A673 (cell line): Measurements from ENCODE around the gene FGFR2. TPM values are rescaled to one million over a fixed set of nuclear protein-coding genes. Genes with fewer than 3 reads are reported as not detected.

Experiments used
- BruUV-seq: library from RNA; stranded (reverse); fragments of 400-500 nt; replicated peaks from 2 replicates; lab custom pipeline; 2021; lab: Mats Ljungman, UMichigan
- CTCF ChIA-PET: fragments of 300-600 bp; sonication (Branson Sonifier 250); formaldehyde crosslinking; loops from one replicate; lab custom pipeline; 2022; ENCODE audit warnings: antibody characterized with exemption; lab: Charles Lee
- POLR2A ChIA-PET: fragments of 300-600 bp; sonication (Branson Sonifier 250); formaldehyde crosslinking; loops from one replicate; lab custom pipeline; 2022; ENCODE audit warnings: antibody characterized with exemption; ENCODE audit not compliant: low non-redundant PET; lab: Charles Lee
- DNase-seq: peaks from one replicate; pipeline ENCODE4 v3.0.0-alpha.2; 2015; ENCODE audit warnings: low spot score
- H3K27ac ChIP-seq: fragments of 200-600 bp; sonication (generic); 2 replicates; pipeline ENCODE4 v1.5.1; 2016; ENCODE audit warnings: mixed run types, low read depth, mild to moderate bottlenecking, mixed read lengths, antibody characterized with exemption, low read length; ENCODE audit not compliant: poor library complexity, severe bottlenecking
- H3K27me3 ChIP-seq: fragments of 200-600 bp; sonication (generic); replicated peaks from 2 replicates; pipeline ENCODE4 v1.6.1; 2017; ENCODE audit warnings: mixed run types, low read depth, mild to moderate bottlenecking, mixed read lengths, antibody characterized with exemption, low read length; ENCODE audit not compliant: insufficient read depth, poor library complexity
- H3K36me3 ChIP-seq: fragments of 200-600 bp; sonication (generic); 2 replicates; pipeline ENCODE4 v1.6.1; 2016; ENCODE audit warnings: mixed run types, mild to moderate bottlenecking, mixed read lengths, antibody characterized with exemption, low read length; ENCODE audit not compliant: insufficient read depth, poor library complexity, severe bottlenecking
- H3K4me1 ChIP-seq: fragments of 200-600 bp; sonication (generic); 2 replicates; pipeline ENCODE4 v1.6.1; 2017; ENCODE audit warnings: mixed run types, mild to moderate bottlenecking, mixed read lengths, antibody characterized with exemption, low read length; ENCODE audit not compliant: insufficient read depth, poor library complexity, severe bottlenecking
- H3K4me3 ChIP-seq: fragments of 200-600 bp; sonication (generic); 2 replicates; pipeline ENCODE4 v1.5.1; 2016; ENCODE audit warnings: low read depth, mixed run types, mild to moderate bottlenecking, mixed read lengths, low read length; ENCODE audit not compliant: poor library complexity, severe bottlenecking
- H3K9me3 ChIP-seq: fragments of 200-600 bp; sonication (generic); 2 replicates; pipeline ENCODE4 v1.6.1; 2016; ENCODE audit warnings: mixed run types, low read depth, mild to moderate bottlenecking, mixed read lengths, antibody characterized with exemption, low read length; ENCODE audit not compliant: poor library complexity, severe bottlenecking
- EZH2 ChIP-seq: fragments of 200-600 bp; sonication (generic); IDR thresholded peaks from 2 replicates; pipeline ENCODE4 v1.6.1; 2017; ENCODE audit warnings: borderline replicate concordance, low read depth, mild to moderate bottlenecking, mixed read lengths, antibody characterized with exemption, low read length; ENCODE audit not compliant: poor library complexity, severe bottlenecking
- intact Hi-C: fragments of 100-400 bp; cut with micrococcal nuclease; formaldehyde crosslinking; loops from one replicate; pipeline ENCODE4 v1.10.0; 2022; ENCODE audit not compliant: unreplicated experiment
- total RNA-seq: library from RNA; stranded (reverse); gene quantifications from 2 replicates; pipeline ENCODE4 v1.2.3, GENCODE V29; 2021
- TF ChIP-seq, protein P1 (sequence below): fragments of 300-800, 200-600 bp; sonication (generic); conservative IDR thresholded peaks from 2 replicates; pipeline ENCODE4 v1.5.1; 2017; ENCODE audit warnings: low read depth, mild to moderate bottlenecking, antibody characterized with exemption, low read length, moderate library complexity, mixed read lengths

Gene FGFR2
- total RNA-seq, 1 experiment from 2014 or later, result 0.60 TPM

DNA sequence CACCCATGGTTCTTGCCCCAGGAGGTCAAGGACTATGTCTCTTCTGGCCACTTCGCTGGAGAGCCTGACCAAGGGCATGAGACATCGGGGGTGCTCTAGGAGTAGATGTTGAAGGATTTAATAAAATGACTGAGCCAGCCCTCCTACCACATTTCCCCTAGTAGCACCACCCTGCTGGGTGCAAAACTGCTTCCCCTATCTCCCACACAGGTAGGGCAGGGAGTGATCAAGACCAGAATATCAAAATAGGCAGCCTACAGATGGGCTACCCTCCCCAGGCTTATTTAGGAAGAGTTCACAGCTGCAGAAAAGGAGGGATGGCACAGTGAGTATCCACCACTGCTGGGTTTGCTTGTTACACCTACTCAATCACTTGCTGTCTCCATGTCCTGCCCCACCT is 103.9 kb downstream of the FGFR2 start:
- Histone ChIP-seq H3K9me3 (no peaks in the 10 kb centered on the region), H3K4me3 (no peak overlapping the region), H3K27ac (no peak overlapping the region), H3K27me3 (peaks cover 16% of the 10 kb centered on the region), H3K4me1 (no peaks in the 10 kb centered on the region), H3K36me3 (no peaks in the 10 kb centered on the region)
- no TSS peak for BruUV-seq
- TF ChIP-seq, protein P1, sequence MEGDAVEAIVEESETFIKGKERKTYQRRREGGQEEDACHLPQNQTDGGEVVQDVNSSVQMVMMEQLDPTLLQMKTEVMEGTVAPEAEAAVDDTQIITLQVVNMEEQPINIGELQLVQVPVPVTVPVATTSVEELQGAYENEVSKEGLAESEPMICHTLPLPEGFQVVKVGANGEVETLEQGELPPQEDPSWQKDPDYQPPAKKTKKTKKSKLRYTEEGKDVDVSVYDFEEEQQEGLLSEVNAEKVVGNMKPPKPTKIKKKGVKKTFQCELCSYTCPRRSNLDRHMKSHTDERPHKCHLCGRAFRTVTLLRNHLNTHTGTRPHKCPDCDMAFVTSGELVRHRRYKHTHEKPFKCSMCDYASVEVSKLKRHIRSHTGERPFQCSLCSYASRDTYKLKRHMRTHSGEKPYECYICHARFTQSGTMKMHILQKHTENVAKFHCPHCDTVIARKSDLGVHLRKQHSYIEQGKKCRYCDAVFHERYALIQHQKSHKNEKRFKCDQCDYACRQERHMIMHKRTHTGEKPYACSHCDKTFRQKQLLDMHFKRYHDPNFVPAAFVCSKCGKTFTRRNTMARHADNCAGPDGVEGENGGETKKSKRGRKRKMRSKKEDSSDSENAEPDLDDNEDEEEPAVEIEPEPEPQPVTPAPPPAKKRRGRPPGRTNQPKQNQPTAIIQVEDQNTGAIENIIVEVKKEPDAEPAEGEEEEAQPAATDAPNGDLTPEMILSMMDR, result no peak
- no peak for TF ChIP-seq EZH2
- CTCF ChIA-PET, result no interaction called here
- intact Hi-C loops, result no loop called here
- DNase-seq, result no peak
- POLR2A ChIA-PET, result no interaction called here

DNA sequence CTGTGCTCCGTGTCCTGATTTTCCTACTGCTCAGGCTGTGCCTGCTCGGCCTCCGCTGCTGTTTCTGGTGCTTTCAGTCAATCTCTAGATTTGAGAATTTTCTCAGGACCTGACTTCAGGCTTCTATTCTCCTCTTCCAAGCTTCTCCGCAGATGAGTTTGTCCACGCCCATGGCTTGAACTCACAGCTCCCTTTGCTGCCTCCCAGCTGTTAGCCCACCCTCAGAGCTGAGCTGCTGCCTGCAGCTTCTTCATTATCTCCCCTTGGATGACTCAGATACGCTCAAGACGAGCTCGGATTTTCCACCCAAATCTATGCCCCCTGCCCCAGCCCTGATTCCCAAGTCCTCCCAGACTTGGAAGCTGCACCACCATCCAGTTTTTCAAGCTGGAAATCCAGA is 104.7 kb downstream of the FGFR2 start:
- ChIA-PET CTCF (no interaction called here), POLR2A (interaction anchor here (0.7 kb wide), 1 partner anchor 226 kb away, joined by 5 read pairs; no protein-coding TSS in a partner anchor)
- intact Hi-C loops, result no loop called here
- no peak overlapping the region for H3K27ac ChIP-seq
- no TSS peak for BruUV-seq
- no peaks in the 10 kb centered on the region for H3K4me1 ChIP-seq
- no peak for TF ChIP-seq EZH2
- TF ChIP-seq, protein P1, result no peak
- H3K4me3 ChIP-seq, result no peak overlapping the region
- no peak for DNase-seq
- peaks cover 16% of the 10 kb centered on the region for H3K27me3 ChIP-seq
- no peaks in the 10 kb centered on the region for H3K36me3 ChIP-seq
- H3K9me3 ChIP-seq, result no peaks in the 10 kb centered on the region

DNA sequence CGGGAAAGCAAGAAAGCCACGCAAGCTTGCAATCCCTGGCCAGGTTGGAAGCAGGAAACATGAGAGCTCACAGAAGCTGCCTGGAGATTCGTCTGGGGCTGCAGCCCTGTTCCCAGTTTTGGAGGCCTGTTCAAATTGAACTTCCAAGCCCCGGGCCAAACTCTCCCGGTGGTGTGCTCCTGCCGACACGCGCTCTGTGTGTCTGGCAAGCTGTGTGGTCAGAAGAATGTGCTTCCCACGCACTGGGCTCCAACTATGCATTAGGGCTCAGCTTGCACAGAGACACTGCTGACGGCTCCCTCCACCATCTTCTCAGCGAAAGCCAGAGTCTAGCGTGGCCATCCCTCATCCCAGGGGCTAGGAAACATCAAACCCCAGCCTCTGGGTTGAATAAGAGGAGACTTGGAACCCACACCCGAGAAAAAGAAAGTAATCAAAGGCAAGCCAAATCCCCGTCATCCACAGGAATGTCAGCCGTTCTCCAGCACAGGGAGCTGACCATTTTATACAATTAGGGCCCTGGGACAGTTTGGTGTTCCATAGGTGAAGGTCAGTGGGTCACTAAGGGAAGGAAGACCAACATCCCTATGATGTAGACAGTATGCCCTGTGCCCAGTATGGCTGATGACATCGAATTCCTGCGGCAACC is 107.2 kb downstream of the FGFR2 start:
- ChIA-PET CTCF (no interaction called here), POLR2A (no interaction called here)
- H3K27ac ChIP-seq, result no peak overlapping the region
- no TSS peak for BruUV-seq
- H3K27me3 ChIP-seq, result peaks cover 13% of the 10 kb centered on the region
- H3K4me1 ChIP-seq, result no peaks in the 10 kb centered on the region
- TF ChIP-seq EZH2, result no peak
- TF ChIP-seq, protein P1, result no peak
- H3K4me3 ChIP-seq, result no peak overlapping the region
- DNase-seq, result no peak
- no peaks in the 10 kb centered on the region for H3K36me3 ChIP-seq
- intact Hi-C loops, result no loop called here
- H3K9me3 ChIP-seq, result no peaks in the 10 kb centered on the region
